Stimulated activated CD4-positive, alpha-beta T cell treated with anti-CD3 and anti-CD28 coated beads, TNF-alpha, amount 100 ng/mL, for 48 hours (primary cell): ENCODE measurements around the gene RANBP6.
A peak's percentile ranks its signal among the peaks of the same experiment; 100 is the strongest.
"Not testable (repeated sequence)": the region's sequence is repeated elsewhere in the genome, so short reads cannot be mapped to it uniquely, and the experiment has no call there.

Experiments
- DNase-seq, 3 donors: peaks; one replicate each; pipeline ENCODE4 v3.0.0-alpha.2; 2020; ENCODE audit warnings: low read depth in 3 of 3

Gene RANBP6

DNA sequence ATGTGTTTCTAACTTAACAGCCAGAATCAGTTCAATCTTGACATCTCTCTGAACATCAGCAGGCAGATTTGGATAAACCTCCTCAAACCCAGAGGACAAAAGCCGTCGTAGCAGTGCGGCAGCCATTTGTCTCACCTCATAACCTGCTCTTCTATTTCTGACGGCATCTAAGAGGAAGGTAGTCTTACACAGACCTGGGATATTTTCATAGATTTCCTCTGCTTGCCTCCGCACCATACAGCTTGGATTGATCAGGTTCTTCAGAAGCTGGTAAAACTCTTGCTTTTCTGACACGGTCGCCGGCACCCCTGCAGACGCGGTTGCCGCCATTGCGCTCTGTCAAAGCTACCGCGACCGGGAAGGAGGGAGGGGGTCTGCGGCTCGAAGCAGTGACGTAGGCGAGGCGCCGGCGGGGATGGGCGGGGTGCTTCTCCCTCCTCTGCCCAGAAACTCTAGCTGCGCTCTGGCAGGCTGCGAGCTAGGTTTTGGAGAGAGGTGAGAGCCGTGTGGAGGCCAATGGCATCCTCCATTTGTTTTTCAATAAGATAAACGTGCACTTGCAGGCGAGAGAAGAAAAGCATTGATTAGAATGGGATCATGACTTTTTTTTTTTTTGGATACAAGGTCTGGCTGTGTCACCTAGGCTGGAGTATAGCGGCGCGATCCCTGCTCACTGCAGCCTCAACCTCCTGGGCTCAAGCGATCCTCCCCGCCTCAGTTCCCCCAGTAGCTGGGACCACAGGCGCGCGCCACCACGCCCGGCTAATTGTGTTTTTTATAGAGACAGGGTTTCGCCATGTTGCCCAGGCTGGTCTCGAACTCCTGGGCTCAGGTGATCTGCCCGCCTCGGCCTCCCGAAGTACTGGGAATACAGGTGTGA, at the start of gene RANBP6:
Gene RANBP6, minus strand, starts transcription at position 347 of the 880 bp plus-strand sequence. Its CDS starts 17 bp downstream, at position 330.
- peak; percentile 83 to 90 (median 86) for DNase-seq

DNA sequence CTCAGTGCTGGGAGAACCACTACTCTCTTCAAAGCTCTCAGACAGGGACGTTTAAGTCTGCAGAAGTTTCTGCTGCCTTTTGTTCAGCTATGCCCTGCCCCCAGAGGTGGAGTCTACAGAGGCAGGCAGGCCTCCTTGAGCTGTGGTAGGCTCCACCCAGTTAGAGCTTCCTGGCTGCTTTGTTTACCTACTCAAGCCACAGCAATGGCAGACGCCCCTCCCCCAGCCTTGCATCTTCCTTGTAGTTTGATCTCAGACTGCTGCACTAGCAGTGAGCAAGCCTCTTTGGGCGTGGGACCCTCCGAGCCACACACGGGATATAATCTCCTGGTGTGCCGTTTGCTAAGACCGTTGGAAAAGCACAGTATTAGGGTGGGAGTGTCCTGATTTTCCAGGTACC, 47.7 kb upstream of the RANBP6 start:
- not testable (repeated sequence) for DNase-seq

DNA sequence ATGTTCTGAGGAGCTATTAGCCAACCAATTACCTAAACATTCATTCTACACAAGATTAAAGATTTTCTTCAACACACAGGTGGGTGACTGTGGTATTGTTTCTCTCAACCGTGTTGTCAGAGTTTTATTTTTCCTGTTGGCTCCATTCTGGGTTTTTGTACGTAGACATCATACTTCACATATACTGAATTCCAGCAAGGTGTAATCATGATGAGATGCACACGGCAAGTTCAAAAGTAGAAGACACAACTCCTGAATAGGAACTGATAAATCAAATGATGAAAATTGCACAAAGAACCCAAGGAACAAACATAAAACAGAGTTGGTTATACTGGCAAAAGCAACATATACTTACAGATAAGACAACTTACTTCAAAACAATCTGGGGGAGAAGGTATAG, 40.2 kb upstream of the RANBP6 start:
- no peak for DNase-seq

DNA sequence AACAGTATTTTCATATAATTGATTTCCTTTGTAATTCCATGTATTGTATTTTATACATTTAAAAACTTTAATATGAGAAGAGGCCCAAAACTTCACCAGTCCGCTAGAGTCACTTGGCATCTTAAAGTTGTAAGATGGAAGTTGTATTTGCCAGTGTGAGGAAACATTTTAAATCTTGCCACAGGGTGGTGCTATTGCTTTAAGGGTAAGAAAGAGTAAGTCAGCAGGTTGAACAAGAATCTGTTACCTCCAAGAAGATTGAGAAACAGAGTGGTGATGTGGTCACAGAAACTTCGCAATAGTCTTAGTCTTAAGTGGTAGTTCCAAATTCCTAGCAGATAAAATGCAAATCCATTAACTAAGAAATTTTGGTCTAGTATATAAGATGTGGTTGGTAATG, 39.8 kb upstream of the RANBP6 start:
- peak in 2 of 3 donors; percentile 27 to 49 for DNase-seq

DNA sequence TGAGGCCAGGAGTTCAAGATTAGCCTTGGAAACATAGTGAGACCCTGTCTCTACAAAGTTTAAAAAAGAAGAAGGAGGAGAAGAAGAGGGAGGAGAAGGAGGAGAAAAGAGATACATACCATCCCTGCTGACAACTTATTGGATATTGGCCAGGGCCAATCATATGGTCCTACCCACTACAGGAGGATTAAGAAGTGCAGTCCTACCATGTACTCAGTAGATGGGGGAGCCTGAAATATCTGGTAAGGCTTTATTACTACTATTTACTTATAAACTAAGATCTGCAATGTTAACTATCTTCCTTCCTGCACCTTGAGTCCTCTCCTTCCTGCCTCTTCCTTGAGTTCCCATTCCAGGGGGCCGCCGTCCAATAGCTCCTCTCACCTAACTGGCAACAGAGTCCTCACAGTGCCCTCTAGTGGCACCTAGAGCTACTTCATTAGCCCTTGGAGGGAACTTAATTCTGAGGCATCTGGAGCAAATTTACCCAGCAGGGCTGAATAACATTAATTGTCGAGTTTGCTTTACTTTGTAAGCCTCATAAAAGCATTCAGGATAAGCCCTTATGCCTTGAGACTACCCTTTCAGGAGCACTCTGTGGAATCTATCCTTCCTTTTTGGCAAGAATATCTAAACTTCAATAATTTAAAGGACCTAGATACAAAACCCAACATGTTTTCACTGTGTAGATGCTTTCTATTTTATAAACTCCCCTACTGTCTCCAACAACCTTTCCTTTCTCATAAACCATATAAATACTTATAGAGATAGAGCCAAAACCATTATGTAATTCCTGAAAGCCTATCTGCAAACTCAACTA, 39.1 kb upstream of the RANBP6 start:
- peak; percentile 26 to 53 (median 36) for DNase-seq

DNA sequence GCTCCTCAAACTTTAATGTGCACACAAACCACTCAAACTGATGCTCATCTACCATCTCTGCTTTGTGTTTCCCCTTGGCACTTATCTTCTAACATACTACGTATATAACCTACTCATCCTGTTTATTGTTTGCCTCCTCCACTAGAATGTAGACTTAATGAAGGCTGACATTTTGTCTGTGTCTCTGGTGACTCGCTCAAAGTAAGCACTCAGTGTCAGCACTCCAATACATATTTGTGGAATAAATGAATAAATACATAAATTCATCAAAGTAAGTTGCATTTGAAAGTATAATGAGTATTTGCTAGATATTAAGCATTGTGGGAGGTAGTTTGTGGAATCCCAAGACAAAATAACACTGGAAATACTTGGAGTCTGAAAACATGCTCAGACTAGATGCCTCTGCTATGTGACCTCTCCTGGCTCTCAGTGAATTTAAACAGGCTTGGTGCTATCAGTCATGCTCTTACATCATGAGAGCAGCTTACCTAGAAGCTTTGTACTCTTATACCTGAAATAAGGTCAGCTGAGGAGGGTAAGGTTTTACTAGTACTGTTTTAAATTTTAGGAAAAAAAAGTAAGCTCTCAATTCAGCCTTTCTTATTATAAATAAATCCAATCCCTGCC, 37.0 kb upstream of the RANBP6 start:
- DNase-seq: no peak

DNA sequence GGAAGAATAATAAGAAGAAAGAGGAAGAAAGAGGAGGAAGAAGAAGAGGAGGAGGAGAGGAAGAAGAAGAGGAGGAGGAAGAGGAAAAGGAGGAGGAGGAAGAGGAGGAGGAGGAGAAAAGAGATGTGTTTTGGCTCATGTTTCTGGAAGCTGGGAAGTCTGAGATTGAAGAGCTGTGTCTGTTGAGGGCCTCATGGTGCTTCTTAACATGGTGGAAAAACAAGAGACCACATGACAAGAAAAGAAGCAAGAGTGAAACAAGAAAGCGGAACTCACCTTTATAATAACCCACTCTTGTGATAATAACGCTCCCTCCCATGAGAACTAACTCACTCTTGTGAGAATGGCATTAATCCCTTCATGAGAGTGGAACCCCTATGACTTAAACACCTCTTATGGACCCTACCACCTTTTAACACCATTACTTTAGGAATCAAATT, 36.1 kb upstream of the RANBP6 start:
- no peak for DNase-seq

DNA sequence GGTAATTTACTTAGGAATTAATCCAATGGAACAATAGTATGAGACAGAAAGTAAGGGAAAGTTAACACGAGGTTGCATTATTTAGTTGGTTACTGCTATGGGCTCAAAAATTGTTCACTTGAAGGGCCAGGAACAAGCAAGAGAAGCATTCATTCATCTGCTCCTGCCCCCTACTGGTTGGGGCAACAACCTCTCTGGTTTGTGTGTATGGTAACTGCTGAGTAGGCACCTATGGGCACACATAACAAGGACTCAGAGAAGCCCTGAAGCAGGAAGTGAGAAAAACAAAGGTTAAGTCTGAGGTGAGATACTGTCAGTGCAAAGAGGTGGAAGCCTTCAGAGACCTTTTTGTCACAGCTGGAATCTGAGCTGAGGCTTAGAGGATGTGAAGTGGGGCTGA, 34.4 kb upstream of the RANBP6 start:
- peak in 2 of 3 donors; percentile 30 to 44 for DNase-seq

DNA sequence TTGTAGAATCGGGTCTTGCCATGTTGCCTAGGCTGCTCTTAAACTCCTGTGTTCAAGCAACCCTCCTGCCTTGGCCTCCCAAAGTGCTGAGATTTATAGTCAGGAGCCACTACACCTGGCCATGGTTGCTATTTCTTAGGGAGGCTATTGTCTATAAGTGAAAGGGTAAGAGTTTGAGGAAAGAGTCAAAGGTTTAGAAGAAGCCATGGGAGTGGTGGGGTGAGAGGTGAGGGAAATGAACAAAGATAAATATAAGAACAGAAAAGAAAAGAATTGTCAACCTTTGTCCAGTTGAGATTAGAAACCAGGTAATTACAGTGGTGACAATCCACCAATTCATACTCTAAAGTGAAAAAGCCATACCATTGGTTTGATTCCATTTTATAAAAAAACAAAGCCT, 32.6 kb upstream of the RANBP6 start:
- DNase-seq: no peak

DNA sequence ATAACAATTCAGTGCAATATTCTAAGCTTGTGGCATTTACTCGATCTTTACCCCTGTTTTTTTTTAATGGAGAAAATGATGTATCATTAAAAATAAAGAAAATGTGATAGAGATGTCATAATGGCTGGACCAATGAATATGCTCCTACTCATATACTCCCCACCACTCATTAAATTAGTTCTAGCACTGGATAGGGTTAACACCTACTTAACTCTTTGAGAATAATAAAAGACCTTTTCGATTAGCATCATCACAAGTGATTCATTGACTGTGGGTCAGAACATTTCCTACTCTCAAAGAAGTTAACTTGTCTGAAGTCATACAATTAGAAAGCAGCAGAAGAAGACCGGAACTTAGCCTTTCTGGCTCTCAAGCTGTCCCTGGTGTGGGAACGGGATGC, 31.6 kb upstream of the RANBP6 start:
- no peak for DNase-seq

DNA sequence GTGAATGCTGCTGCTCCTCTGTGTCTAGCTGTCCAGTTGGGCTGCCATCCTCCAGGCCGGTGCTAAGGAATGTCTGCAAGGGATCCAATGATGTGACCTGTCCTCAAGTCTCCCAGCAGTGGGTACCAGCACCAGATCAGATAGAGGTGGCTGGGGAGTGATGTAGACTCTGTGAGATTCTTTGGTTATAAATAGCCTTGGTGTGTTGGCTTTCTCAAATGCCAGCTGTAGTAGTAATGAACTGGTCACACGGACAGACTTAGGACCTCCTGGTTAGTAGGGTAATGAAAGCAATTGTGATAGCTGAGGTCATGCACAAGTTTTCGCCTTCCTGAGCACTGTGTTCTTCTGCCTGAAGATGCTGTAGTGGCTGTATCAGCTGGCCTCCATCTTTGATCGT, 29.9 kb upstream of the RANBP6 start:
- no peak for DNase-seq

DNA sequence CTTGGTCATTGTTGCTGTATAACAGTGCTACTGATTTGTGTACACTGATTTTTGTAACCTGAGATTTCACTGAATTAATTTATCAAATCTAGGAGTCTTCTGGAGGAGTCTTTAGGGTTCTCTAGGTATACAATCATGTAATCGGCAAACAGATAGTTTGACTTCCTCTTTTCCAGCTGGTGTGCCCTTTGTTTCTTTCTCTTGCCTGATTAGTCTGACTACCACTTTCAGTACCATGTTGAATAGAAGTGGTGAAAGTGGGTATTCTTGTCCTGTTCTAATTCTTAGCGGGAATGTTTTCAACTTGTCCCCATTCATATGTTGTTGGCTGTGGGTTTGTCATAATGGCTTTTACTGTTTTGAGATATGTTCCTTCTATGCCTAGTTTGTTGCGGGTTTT, 24.7 kb upstream of the RANBP6 start:
- DNase-seq: no peak

DNA sequence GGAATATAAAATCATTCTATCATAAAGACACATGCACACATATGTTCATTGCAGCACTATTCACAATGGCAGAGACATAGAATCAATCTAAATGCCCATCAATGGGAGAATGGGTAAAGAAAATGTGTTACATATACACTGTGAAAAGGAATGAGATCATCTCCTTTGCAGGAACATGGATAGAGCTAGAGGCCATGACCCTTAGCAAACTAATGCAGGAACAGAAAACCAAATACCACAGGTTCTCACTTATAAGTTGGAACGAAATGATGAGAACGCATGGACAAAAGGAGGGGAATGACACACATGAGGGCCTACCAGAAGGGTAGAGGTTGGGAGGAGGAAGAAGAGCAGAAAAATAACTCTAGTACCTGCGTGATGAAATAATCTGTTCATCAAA, 21.0 kb upstream of the RANBP6 start:
- no peak for DNase-seq

DNA sequence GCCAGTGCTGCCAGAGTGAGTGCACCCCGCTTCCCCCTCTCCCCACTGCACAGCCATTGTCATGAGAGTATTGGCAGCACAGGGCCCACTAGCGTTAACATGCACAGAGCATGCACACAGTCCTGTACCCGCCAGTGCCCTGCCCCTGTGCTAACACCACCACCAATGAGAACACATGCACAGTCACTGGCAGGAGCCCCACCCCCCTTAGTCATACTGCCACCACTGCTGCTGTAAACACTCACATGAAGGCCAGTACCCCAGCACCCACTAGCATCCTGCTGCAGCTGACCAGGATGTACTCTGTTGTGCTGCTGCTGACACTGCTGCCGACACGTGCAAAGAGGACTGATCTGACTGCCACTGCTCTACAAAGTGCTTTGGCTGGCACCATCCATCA, 19.5 kb upstream of the RANBP6 start:
- DNase-seq: no peak

DNA sequence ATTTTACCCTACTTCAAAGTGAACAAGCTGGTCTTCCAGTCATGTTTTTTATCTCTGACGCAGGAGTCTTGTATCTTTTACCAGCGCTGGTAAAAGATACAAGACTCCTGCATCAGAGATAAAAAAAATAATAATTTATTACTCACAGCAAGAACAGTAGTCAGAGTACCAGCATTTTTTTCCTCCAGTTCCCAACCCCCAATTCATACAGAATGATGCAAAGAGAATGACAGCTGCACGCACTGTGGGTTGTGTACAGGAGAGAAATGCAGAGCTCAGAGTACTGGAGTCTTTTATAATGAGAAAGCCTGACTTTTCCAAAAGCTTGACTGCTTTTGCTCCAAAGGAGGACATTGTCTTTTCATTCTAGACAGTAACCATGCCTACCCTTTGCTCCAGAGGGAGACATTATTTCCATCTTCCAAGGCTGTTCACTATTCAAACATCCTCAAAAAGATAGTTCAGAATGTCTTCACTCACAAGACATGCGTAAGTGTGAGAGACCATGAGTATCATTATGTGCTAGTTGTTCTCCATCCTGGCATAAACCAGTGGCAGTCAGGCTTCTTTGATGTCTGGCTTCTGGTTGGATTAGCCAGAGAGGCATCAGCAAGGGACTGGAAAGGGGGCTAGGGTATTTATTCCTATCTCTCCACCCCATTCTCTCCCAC, 14.3 kb upstream of the RANBP6 start:
- no peak for DNase-seq

DNA sequence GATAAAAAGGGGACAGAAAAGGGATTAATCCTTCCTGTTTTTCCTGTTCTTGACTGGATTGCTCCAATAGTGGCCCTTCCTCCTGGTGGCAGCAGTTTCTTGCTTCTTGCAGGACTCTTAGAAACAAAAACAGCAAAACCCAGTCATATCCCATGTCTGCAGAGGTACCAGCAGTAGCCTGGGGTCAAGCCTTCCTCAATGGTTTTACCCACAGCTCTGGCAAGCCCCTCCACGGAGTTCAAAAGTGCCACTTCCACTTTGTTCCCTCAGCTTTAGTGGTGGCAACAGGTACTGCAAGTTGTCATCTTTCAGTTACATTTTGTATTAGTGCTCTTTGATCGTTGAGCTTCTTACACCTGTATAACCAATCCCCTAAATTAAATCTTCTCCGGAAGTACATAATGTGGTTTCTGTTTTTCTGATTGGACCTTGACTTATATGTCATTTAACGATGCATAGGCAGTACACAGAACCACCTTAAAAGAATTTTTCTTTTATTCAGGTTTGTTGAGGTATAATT, 8.7 kb upstream of the RANBP6 start:
- peak in 1 of 3 donors; percentile 8 for DNase-seq

DNA sequence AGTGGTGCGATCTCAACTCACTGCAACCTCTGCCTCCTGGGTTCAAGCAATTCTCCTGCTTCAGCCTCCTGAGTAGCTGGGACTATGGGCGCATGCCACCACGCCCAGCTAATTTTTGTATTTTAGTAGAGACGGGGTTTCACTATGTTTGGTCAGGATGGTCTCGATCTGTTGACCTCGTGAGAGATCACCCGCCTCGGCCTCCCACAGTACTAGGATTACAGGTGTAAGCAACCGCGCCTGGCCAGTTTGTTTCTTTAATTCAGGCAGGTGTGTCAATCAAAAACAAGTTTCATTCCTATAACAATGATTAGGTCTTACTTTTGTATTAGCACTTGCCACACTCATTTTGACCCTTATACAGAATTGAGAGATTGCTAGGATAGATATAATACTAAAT, 1.6 kb upstream of the RANBP6 start:
- DNase-seq: not testable (repeated sequence)

DNA sequence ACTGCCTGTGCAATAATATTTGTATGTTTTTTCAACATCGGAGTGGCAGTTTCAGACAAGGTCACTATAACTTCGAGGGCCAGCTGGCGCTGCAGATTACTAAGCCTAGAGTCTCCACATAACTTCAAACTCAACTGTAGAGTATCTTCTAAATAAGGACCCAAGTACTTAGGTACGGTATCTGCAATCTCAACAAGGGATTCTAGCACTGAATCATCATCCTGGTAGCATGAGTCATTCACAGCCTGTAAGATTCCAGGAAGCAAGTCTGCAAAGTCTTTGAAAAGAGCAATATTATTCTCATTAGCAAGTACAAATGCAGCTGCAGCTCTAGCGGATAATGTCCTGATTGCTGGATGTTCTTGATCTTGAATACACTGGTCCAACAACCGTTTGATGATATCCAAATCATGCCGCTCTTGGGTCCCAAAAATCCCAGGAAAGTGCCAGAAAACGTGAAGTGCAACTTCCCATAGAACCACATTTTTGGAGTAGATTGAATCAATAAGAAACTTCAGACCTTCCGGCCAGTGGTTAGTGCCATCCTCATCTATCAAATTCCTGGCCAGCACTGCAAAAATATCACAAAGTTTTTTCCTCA, 654 bp downstream of the RANBP6 start:
- peak in 1 of 3 donors; percentile 7 for DNase-seq

DNA sequence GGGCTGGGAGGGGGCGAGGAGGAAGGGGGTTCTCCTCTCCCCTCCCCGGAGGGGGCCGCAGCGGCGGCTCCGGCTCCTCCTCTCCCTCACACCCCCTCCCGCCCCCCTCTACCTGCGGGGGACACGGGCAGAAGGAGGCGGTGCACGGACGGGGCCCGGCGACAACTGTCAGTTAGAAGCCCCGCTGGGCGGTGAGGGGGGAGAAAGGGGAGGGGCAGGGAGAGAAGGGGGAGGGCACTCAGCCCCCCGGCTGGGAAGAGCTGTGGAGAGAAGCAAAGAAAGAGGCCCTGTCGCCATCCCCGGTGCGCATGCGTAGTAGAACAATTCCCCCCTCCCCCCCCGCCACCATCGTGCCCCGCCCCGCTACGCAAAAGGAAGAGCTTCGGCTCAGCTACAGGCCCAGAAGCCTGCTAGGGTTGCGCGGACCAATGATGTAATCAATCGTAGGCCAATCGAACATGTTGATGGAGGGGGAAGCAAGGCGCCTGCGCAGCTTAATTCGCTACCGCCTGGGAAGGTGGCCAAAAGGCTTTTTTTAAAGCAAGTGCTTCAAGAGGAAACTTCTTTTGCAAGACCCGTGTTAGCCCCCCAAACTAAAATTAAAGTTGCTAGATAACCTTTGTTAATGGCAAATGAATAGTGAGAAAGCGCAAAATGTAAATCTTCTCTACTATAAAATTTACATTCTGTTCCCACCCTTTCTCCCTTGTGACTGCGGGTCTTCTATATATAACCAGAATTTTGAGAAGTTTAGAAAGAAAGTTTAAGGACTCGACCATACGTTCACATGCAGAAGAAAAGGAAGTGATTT, 7.0 kb downstream of the RANBP6 start:
- peak; percentile 81 to 91 (median 84) for DNase-seq

DNA sequence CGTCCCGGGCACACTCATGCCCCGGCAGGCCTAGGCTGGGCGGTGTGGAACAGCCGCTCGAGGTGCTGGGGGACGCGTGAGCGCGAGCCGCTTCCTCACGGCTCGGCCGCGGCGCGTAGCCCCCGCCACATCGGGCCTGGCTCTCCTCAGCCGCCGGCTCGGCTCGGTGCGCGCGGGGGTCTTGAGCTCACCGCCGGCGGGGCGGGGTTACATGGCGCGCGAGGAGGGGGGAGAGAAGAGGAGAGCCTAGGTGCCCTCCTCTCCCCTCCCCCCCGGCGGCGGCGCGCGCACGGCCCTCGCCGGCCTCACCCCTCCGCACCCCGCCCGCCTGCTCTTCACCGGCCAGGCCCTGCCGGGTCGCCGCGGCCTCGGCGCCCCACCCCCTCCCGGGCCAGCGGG, 7.7 kb downstream of the RANBP6 start:
- peak; percentile 39 to 77 (median 45) for DNase-seq
